Endothelial cell of umbilical vein (primary cell): ENCODE measurements around the gene GPR160. TPM values are rescaled to one million over a fixed set of nuclear protein-coding genes. Genes with fewer than 3 reads are reported as not detected.

Experiments
- BruUV-seq: library from RNA; stranded (reverse); fragments of 400-500 nt; replicated peaks from 2 replicates; lab custom pipeline; 2021; lab: Mats Ljungman, UMichigan
- CTCF ChIA-PET: fragments of 300-600, 350-600 bp; sonication (Branson Sonifier 250); formaldehyde crosslinking; loops from one replicate; lab custom pipeline; 2021; ENCODE audit warnings: antibody characterized with exemption, inconsistent platforms; lab: Charles Lee
- POLR2A ChIA-PET: fragments of 300-600, 350-600 bp; sonication (Branson Sonifier 250); formaldehyde crosslinking; loops from one replicate; lab custom pipeline; 2021; ENCODE audit warnings: antibody characterized with exemption, inconsistent platforms; lab: Charles Lee
- DNase-seq: peaks from one replicate; pipeline ENCODE4 v3.0.0-alpha.2; 2011; ENCODE audit warnings: low read depth, low spot score
- FAIRE-seq: peaks from 2 replicates; lab custom pipeline; 2011; peaks lifted over from hg19 to GRCh38; lab: Jason Lieb, UNC
- H2AFZ ChIP-seq: 2 replicates; pipeline ENCODE4 v1.6.0; 2012; ENCODE audit warnings: low read depth, low read length, control low read depth, inconsistent platforms
- H3K27ac ChIP-seq: 2 replicates; pipeline ENCODE4 v1.5.1; 2011; ENCODE audit warnings: low read depth, mild to moderate bottlenecking, control low read depth, low read length, moderate library complexity; ENCODE audit not compliant: insufficient read depth
- H3K27me3 ChIP-seq, 2 experiments: 2 replicates each; pipeline versions ENCODE4 v1.6.0 to v1.6.1; 2011; ENCODE audit warnings: low read length in 2 of 2, mixed read lengths in 1 of 2; ENCODE audit not compliant: control insufficient read depth in 2 of 2, insufficient read depth in 2 of 2
- H3K36me3 ChIP-seq, 2 experiments: 2 replicates in 1 of 2; 3 replicates in 1 of 2; pipeline ENCODE4 v1.5.1; 2011; ENCODE audit warnings: low read length in 2 of 2, mild to moderate bottlenecking in 1 of 2, moderate library complexity in 1 of 2; ENCODE audit not compliant: control insufficient read depth in 2 of 2, insufficient read depth in 2 of 2; ENCODE audit errors: extremely low read depth in 1 of 2
- H3K4me1 ChIP-seq: 3 replicates; pipeline ENCODE4 v1.5.1; 2011; ENCODE audit warnings: mild to moderate bottlenecking, low read length; ENCODE audit not compliant: control insufficient read depth, insufficient read depth; ENCODE audit errors: extremely low read depth
- H3K4me2 ChIP-seq: 2 replicates; pipeline ENCODE4 v1.6.1; 2011; ENCODE audit warnings: low read length, control low read depth, mixed read lengths; ENCODE audit not compliant: insufficient read depth
- H3K4me3 ChIP-seq, 3 experiments: fragments of 200-600 bp in 1 of 3; sonication (generic), shearing (Covaris generic) in 1 of 3; replicated peaks in 1 of 3; 2 replicates each; pipeline ENCODE4 v1.5.1; 2011 to 2016; ENCODE audit warnings: control low read depth in 3 of 3, low read length in 3 of 3, mild to moderate bottlenecking in 2 of 3, inconsistent platforms in 1 of 3, low read depth in 1 of 3, moderate library complexity in 1 of 3; ENCODE audit not compliant: insufficient read depth in 1 of 3
- H3K79me2 ChIP-seq: 2 replicates; pipeline ENCODE4 v1.6.0; 2012; ENCODE audit warnings: low read length, inconsistent platforms; ENCODE audit not compliant: control insufficient read depth, insufficient read depth
- H3K9ac ChIP-seq: replicated peaks from 2 replicates; pipeline ENCODE3; 2011; ENCODE audit warnings: low read length, control low read depth; ENCODE audit not compliant: insufficient read depth; ENCODE audit errors: extremely low read depth
- H3K9me1 ChIP-seq: replicated peaks from 3 replicates; pipeline ENCODE4 v1.6.0; 2011; ENCODE audit warnings: mild to moderate bottlenecking, low read length; ENCODE audit not compliant: control insufficient read depth, insufficient read depth; ENCODE audit errors: extremely low read depth
- H3K9me3 ChIP-seq: replicated peaks from 2 replicates; pipeline ENCODE4 v1.5.1; 2012; ENCODE audit warnings: low read length, inconsistent platforms; ENCODE audit not compliant: control insufficient read depth, insufficient read depth
- H4K20me1 ChIP-seq: replicated peaks from 2 replicates; pipeline ENCODE3; 2011; ENCODE audit warnings: mild to moderate bottlenecking, low read length; ENCODE audit not compliant: control insufficient read depth, insufficient read depth; ENCODE audit errors: extremely low read depth
- CTCF ChIP-seq, 2 donors: IDR thresholded peaks; 1 replicate in 1 of 2; 2 replicates in 1 of 2; pipeline ENCODE4 v1.5.1; 2011; ENCODE audit warnings: low read length in 2 of 2, mild to moderate bottlenecking in 2 of 2, moderate library complexity in 2 of 2, control low read depth in 1 of 2, inconsistent platforms in 1 of 2, low read depth in 1 of 2; ENCODE audit not compliant: insufficient read depth in 1 of 2; ENCODE audit errors: extremely low read depth in 1 of 2
- EZH2 ChIP-seq: IDR thresholded peaks from 2 replicates; pipeline ENCODE4 v1.6.1; 2012; ENCODE audit warnings: borderline replicate concordance, low read depth, mild to moderate bottlenecking, moderate library complexity, low read length, inconsistent platforms; ENCODE audit not compliant: severe bottlenecking
- FOS ChIP-seq: IDR thresholded peaks from 2 replicates; pipeline ENCODE4 v1.6.1; 2011; ENCODE audit warnings: mild to moderate bottlenecking, low read length, moderate library complexity, borderline replicate concordance; ENCODE audit not compliant: insufficient read depth
- GATA2 ChIP-seq: IDR thresholded peaks from 2 replicates; pipeline ENCODE4 v1.7.0; 2011; ENCODE audit warnings: low read depth, mild to moderate bottlenecking, moderate library complexity, mixed read lengths, low read length; ENCODE audit not compliant: insufficient read length, insufficient read depth
- JUN ChIP-seq: IDR thresholded peaks from 2 replicates; pipeline ENCODE4 v1.6.1; 2011; ENCODE audit warnings: borderline replicate concordance, low read depth; ENCODE audit not compliant: insufficient read length, insufficient read depth
- MAX ChIP-seq: IDR thresholded peaks from 2 replicates; pipeline ENCODE4 v1.6.1; 2011; ENCODE audit not compliant: insufficient read depth, insufficient read length
- MYC ChIP-seq: IDR thresholded peaks from one replicate; pipeline ENCODE4 v1.6.1; 2011; ENCODE audit warnings: mild to moderate bottlenecking, low read depth, low read length
- POLR2AphosphoS5 ChIP-seq: IDR thresholded peaks from 2 replicates; pipeline ENCODE4 v1.6.1; 2012; ENCODE audit warnings: low read depth, mild to moderate bottlenecking, control low read depth, low read length, moderate library complexity; ENCODE audit not compliant: insufficient read depth
- dilution Hi-C: fragments of 300-500 bp; cut with MboI; formaldehyde crosslinking; loops from one replicate; pipeline ENCODE4 v1.15.0; 2019; ENCODE audit warnings: low sequenced_read_pairs; ENCODE audit not compliant: extremely low pct_ligation_motif_present
- intact Hi-C: fragments of 100-400 bp; cut with micrococcal nuclease; formaldehyde crosslinking; loops from one replicate; pipeline ENCODE4 v1.10.0; 2022
- polyA plus RNA-seq, 4 experiments: library from polyadenylated mRNA; depleted of rRNA in 3 of 4; stranded (reverse) in 3 of 4; unstranded in 1 of 4; fragments of >200 nt; gene quantifications; 2 replicates each; pipeline versions ENCODE4 v1.2.1 to v1.2.3, GENCODE V29; 2011 to 2012; ENCODE audit warnings: missing spikeins in 1 of 4
- total RNA-seq: library from RNA; stranded (reverse); gene quantifications from 2 replicates; pipeline ENCODE4 v1.2.3, GENCODE V29; 2021

Gene GPR160
- total and polyA plus RNA-seq, 2 donors (not counting 3 experiments of a cell fraction or from before 2014, with no cell fraction given), result 0.39 to 1.3 TPM

- DNase-seq, result no peak
- Histone ChIP-seq H3K27me3 (no peaks in the 10 kb centered on the region), H3K27ac (no peak overlapping the region), H3K4me3 (no peak overlapping the region), H4K20me1 (no peaks in the 10 kb centered on the region), H3K4me2 (no peak overlapping the region), H3K4me1 (no peaks in the 10 kb centered on the region), H3K36me3 (no peaks in the 10 kb centered on the region), H2AFZ (no peak overlapping the region), H3K9me3 (no peaks in the 10 kb centered on the region), H3K9me1 (no peaks in the 10 kb centered on the region), H3K9ac (no peak overlapping the region), H3K79me2 (no peaks in the 10 kb centered on the region)
- BruUV-seq, result no TSS peak
- ChIA-PET CTCF (interaction anchor here (1.6 kb wide), 1 partner anchor 12 kb away, joined by 4 read pairs; no protein-coding TSS in a partner anchor), POLR2A (no interaction called here)
- dilution Hi-C loops (no loop called here), intact Hi-C loops (no loop called here)
- no peak for FAIRE-seq
- TF ChIP-seq CTCF (IDR thresholded peaks at IDR 0.05; ENCODE audit: extremely low read depth in 1 of 2, insufficient read depth in 1 of 2, low read depth in 1 of 2, low read length in 2 of 2) (no peak), MYC (no peak), GATA2 (no peak), FOS (no peak), MAX (no peak), EZH2 (no peak), JUN (no peak), POLR2AphosphoS5 (no peak)
Observed at GRCh38 chr3:170080605-170081004, 42.8 kb downstream of the GPR160 start.
